Adrenal gland (tissue), 12 donors: ENCODE measurements around the gene ABCG1. TPM values are rescaled to one million over a fixed set of nuclear protein-coding genes. Genes with fewer than 3 reads are reported as not detected.

Experiments
- DNase-seq, 7 donors: peaks; one replicate each; pipeline ENCODE4 v3.0.0-alpha.2; 2019 to 2020
- H3K27ac ChIP-seq, 5 donors: fragments of 200-600 bp; sonication (generic) in 4 of 5; 1 replicate in 3 of 5; 2 replicates in 2 of 5; pipeline versions ENCODE4 v1.5.1 to v1.8.0; 2016 to 2020; ENCODE audit warnings: mild to moderate bottlenecking in 1 of 5
- H3K27me3 ChIP-seq: fragments of 200-600 bp; 2 replicates; pipeline ENCODE4 v1.8.0; 2021
- H3K36me3 ChIP-seq, 2 donors: fragments of 200-600 bp; replicated peaks in 1 of 2; 1 replicate in 1 of 2; 2 replicates in 1 of 2; pipeline versions ENCODE4 v1.5.1 to v1.8.0; 2018 to 2022
- H3K4me1 ChIP-seq, 2 donors: fragments of 200-600 bp; replicated peaks in 1 of 2; 1 replicate in 1 of 2; 2 replicates in 1 of 2; pipeline versions ENCODE4 v1.5.1 to v1.8.0; 2018 to 2021
- H3K4me3 ChIP-seq, 4 donors: fragments of 200-600 bp; sonication (generic) in 3 of 4; one replicate each; pipeline ENCODE4 v1.5.1; 2016 to 2018
- H3K9me3 ChIP-seq, 3 donors: fragments of 200-600 bp; sonication (generic) in 1 of 3; replicated peaks in 1 of 3; 1 replicate in 2 of 3; 2 replicates in 1 of 3; pipeline versions ENCODE4 v1.5.1 to v1.8.0; 2016 to 2021
- CTCF ChIP-seq, 6 experiments: fragments of 450-650 bp in 4 of 6; fragments of 200-600 bp in 2 of 6; sonication (generic) in 1 of 6; IDR thresholded peaks; 1 replicate in 5 of 6; 2 replicates in 1 of 6; pipeline versions ENCODE4 v1.5.1 to v1.8.0; 2016 to 2021; ENCODE audit warnings: antibody characterized with exemption in 6 of 6, mild to moderate bottlenecking in 2 of 6, moderate library complexity in 1 of 6
- POLR2A ChIP-seq, 2 donors: fragments of 450-650 bp; IDR thresholded peaks; one replicate each; pipeline ENCODE4 v1.6.1; 2017; ENCODE audit warnings: antibody characterized with exemption in 2 of 2, mild to moderate bottlenecking in 2 of 2, moderate library complexity in 1 of 2
- WGBS, 4 donors: extraction: QIAGEN DNeasy Blood & Tissue Kit in 2 of 4; methylation state at CpG; one replicate each; pipeline versions ENCODE4 v1.1.5 to v1.1.7; 2013 to 2017; 5-methylcytosine and 5-hydroxymethylcytosine counted together
- intact Hi-C, 2 donors: fragments of 100-400 bp; cut with DNase I; formaldehyde crosslinking; loops; one replicate each; pipeline versions ENCODE4 v1.14.1 to v1.15.0; 2022 to 2023
- polyA plus RNA-seq, 3 donors: library from polyadenylated mRNA; stranded (reverse); fragments of 200-250 nt in 2 of 3; fragments of 350-450 nt in 1 of 3; fragmentation: Illumina TruSeq in 1 of 3; extraction: RNeasy Lipid Tissue Mini Kit (QIAGEN cat#74804) in 1 of 3; gene quantifications; one replicate each; pipeline ENCODE4 v1.2.3, GENCODE V29; 2013 to 2014
- total RNA-seq, 9 donors: library from RNA; depleted of rRNA in 4 of 9; stranded (reverse); fragments of >200 nt in 4 of 9; fragments of 120-200 nt in 1 of 9; fragmentation: NEBNext Ultra II Directional in 1 of 9; extraction: Animal tissue kit (Norgen Biotek cat#: 25700) in 1 of 9; gene quantifications; one replicate each; pipeline versions ENCODE4 v1.1.0 to v1.2.4, GENCODE V29; 2013 to 2023
- donor health status: healthy with polysubstance abuse.
- donor health status: Bipolar disorder and iron deficiency.
- donor health status: DM: yes; HTN: yes; CAD: no.
- donor health status: DM: no; HTN: no; CAD: no.
- donor health status: DM: no; HTN: no; CAD: no.
- donor health status: DM: yes; HTN: yes; CAD: no.

The ABCG1 gene
- total and polyA plus RNA-seq, 12 donors = 23.2 to 136 (median 67.9) TPM

GRCh38 chr21:42305707-42306147, 86.8 kb downstream of the ABCG1 start:
- no peak for TF ChIP-seq CTCF (IDR thresholded peaks at IDR 0.05)
- TF ChIP-seq POLR2A (IDR thresholded peaks at IDR 0.05) = no peak
- intact Hi-C loops = loop anchor here (5.0 to 10.0 kb wide), 3 partner anchors 142 to 161 kb away; no protein-coding TSS in a partner anchor
- peaks cover 6% of the 10 kb centered on the region for H3K27me3 ChIP-seq
- no peaks in the 10 kb centered on the region for H3K4me1 ChIP-seq
- no peaks in the 10 kb centered on the region for H3K9me3 ChIP-seq
- peak in 2 of 7 donors; percentile 8 to 45 for DNase-seq
- H3K36me3 ChIP-seq = no peaks in the 10 kb centered on the region
- H3K4me3 ChIP-seq = no peak overlapping the region
- WGBS, 4 donors = 92 to 96% (median 95%) methylated on average over 24 to 33 of the region's 33 CpGs
- H3K27ac ChIP-seq = no peak overlapping the region

GRCh38 chr21:42306366-42307035, 87.6 kb downstream of the ABCG1 start:
- TF ChIP-seq POLR2A (IDR thresholded peaks at IDR 0.05) (no peak), CTCF (IDR thresholded peaks at IDR 0.05) (no peak)
- peak in 3 of 7 donors; percentile 7 to 49 (median 17) for DNase-seq
- Histone ChIP-seq H3K4me1 (no peaks in the 10 kb centered on the region), H3K9me3 (no peaks in the 10 kb centered on the region), H3K36me3 (no peaks in the 10 kb centered on the region), H3K27me3 (peaks cover 6% of the 10 kb centered on the region), H3K27ac (no peak overlapping the region), H3K4me3 (no peak overlapping the region)
- intact Hi-C loops = loop anchor here (5.0 to 10.0 kb wide), 3 partner anchors 141 to 162 kb away; no protein-coding TSS in a partner anchor
- WGBS, 4 donors = 67 to 83% (median 71%) methylated on average over 15 to 17 of the region's 17 CpGs

GRCh38 chr21:42307106-42307505, 88.2 kb downstream of the ABCG1 start:
- WGBS, 4 donors = 56 to 71% (median 66%) methylated on average over 4 to 5 of the region's 5 CpGs
- peaks cover 6% of the 10 kb centered on the region for H3K27me3 ChIP-seq
- no peak for TF ChIP-seq CTCF (IDR thresholded peaks at IDR 0.05)
- TF ChIP-seq POLR2A (IDR thresholded peaks at IDR 0.05) = no peak
- H3K36me3 ChIP-seq = no peaks in the 10 kb centered on the region
- intact Hi-C loops = loop anchor here (5.0 to 10.0 kb wide), 3 partner anchors 140 to 162 kb away; no protein-coding TSS in a partner anchor
- no peaks in the 10 kb centered on the region for H3K9me3 ChIP-seq
- DNase-seq = peak in 3 of 7 donors; percentile 5 to 33 (median 8)
- H3K4me1 ChIP-seq = no peaks in the 10 kb centered on the region
- no peak overlapping the region for H3K27ac ChIP-seq
- no peak overlapping the region for H3K4me3 ChIP-seq

GRCh38 chr21:42308161-42308913, 89.4 kb downstream of the ABCG1 start:
- H3K27me3 ChIP-seq = peaks cover 6% of the 10 kb centered on the region
- TF ChIP-seq POLR2A (IDR thresholded peaks at IDR 0.05) (no peak), CTCF (IDR thresholded peaks at IDR 0.05) (no peak)
- H3K9me3 ChIP-seq = no peaks in the 10 kb centered on the region
- no peak overlapping the region for H3K4me3 ChIP-seq
- 68 to 80% (median 78%) methylated on average over 16 to 17 of the region's 17 CpGs for WGBS, 4 donors
- H3K27ac ChIP-seq = no peak overlapping the region
- no peaks in the 10 kb centered on the region for H3K36me3 ChIP-seq
- peak in 3 of 7 donors; percentile 10 to 46 (median 18) for DNase-seq
- intact Hi-C loops = loop anchor here (5.0 to 10.0 kb wide), 3 partner anchors 139 to 164 kb away; no protein-coding TSS in a partner anchor
- no peaks in the 10 kb centered on the region for H3K4me1 ChIP-seq
